MM.1S (cell line): ENCODE data around the gene NEUROD4.

Source experiments
- DNase-seq: peaks from one replicate; pipeline ENCODE4 v3.0.0-alpha.2; 2015
- H2AFZ ChIP-seq: fragments of 300-600 bp; sonication (generic); 2 replicates; pipeline ENCODE4 v1.6.0; 2016; ENCODE audit warnings: antibody characterized with exemption, low read length
- H3F3A ChIP-seq: fragments of 300-600 bp; sonication (generic); 2 replicates; pipeline ENCODE4 v1.6.1; 2016; ENCODE audit warnings: mild to moderate bottlenecking, antibody characterized with exemption, low read length, moderate library complexity, mixed read lengths; ENCODE audit not compliant: insufficient read depth
- H3K27ac ChIP-seq: fragments of 300-600 bp; sonication (generic); 2 replicates; pipeline ENCODE4 v1.5.1; 2016; ENCODE audit warnings: mild to moderate bottlenecking, low read length
- H3K27me3 ChIP-seq: fragments of 300-600 bp; sonication (generic); replicated peaks from 2 replicates; pipeline ENCODE4 v1.6.0; 2016; ENCODE audit warnings: low read length; ENCODE audit not compliant: insufficient read depth
- H3K36me3 ChIP-seq: fragments of 300-600 bp; sonication (generic); replicated peaks from 2 replicates; pipeline ENCODE4 v1.6.1; 2016; ENCODE audit warnings: mild to moderate bottlenecking, low read length, mixed read lengths; ENCODE audit not compliant: insufficient read depth
- H3K4me1 ChIP-seq: fragments of 300-600 bp; sonication (generic); 2 replicates; pipeline ENCODE4 v1.6.1; 2016; ENCODE audit warnings: low read length, mixed read lengths
- H3K4me2 ChIP-seq: fragments of 300-600 bp; sonication (generic); 2 replicates; pipeline ENCODE4 v1.6.0; 2016; ENCODE audit warnings: low read depth, low read length
- H3K4me3 ChIP-seq: fragments of 300-600 bp; sonication (generic); 2 replicates; pipeline ENCODE4 v1.5.1; 2016; ENCODE audit warnings: low read length, mixed read lengths
- H3K79me2 ChIP-seq: fragments of 300-600 bp; sonication (generic); 2 replicates; pipeline ENCODE4 v1.6.1; 2016; ENCODE audit warnings: mixed run types, low read length, mixed read lengths
- H3K9ac ChIP-seq: fragments of 300-600 bp; sonication (generic); 2 replicates; pipeline ENCODE4 v1.6.1; 2016; ENCODE audit warnings: low read length, mixed read lengths
- H3K9me2 ChIP-seq: fragments of 300-600 bp; sonication (generic); replicated peaks from 2 replicates; pipeline ENCODE4 v1.6.1; 2016; ENCODE audit warnings: mild to moderate bottlenecking, low read length, mixed read lengths; ENCODE audit not compliant: insufficient read depth
- H3K9me3 ChIP-seq: fragments of 300-600 bp; sonication (generic); replicated peaks from 2 replicates; pipeline ENCODE4 v1.6.1; 2016; ENCODE audit warnings: mild to moderate bottlenecking, low read length, mixed read lengths; ENCODE audit not compliant: insufficient read depth
- H4K20me1 ChIP-seq: fragments of 300-600 bp; sonication (generic); 2 replicates; pipeline ENCODE4 v1.6.1; 2016; ENCODE audit warnings: mild to moderate bottlenecking, low read length, moderate library complexity, mixed read lengths; ENCODE audit not compliant: insufficient read depth
- CTCF ChIP-seq: fragments of 300-600 bp; sonication (generic); IDR thresholded peaks from 2 replicates; pipeline ENCODE4 v1.5.1; 2016; ENCODE audit warnings: antibody characterized with exemption, low read length, mixed read lengths
- EZH2 ChIP-seq: fragments of 300-600 bp; sonication (generic); optimal IDR thresholded peaks from 2 replicates; pipeline ENCODE3; 2017; ENCODE audit warnings: low read depth, mild to moderate bottlenecking, antibody characterized with exemption, low read length, mixed read lengths
- EZH2phosphoT487 ChIP-seq: fragments of 300-600 bp; sonication (generic); IDR thresholded peaks from 2 replicates; pipeline ENCODE4 v1.6.1; 2018; ENCODE audit warnings: antibody characterized with exemption, low read length

The NEUROD4 gene

GRCh38 chr12:55074806-55075205 lies 55.0 kb downstream of the NEUROD4 start:
- Histone ChIP-seq H3K9me3 (no peaks in the 10 kb centered on the region), H3K27me3 (no peaks in the 10 kb centered on the region), H3K79me2 (no peaks in the 10 kb centered on the region), H3K4me1 (no peaks in the 10 kb centered on the region), H3K9ac (no peak overlapping the region), H4K20me1 (no peaks in the 10 kb centered on the region), H3K9me2 (no peaks in the 10 kb centered on the region), H3K4me3 (no peak overlapping the region), H3K27ac (no peak overlapping the region), H3K4me2 (no peak overlapping the region), H3F3A (no peaks in the 10 kb centered on the region), H2AFZ (no peak overlapping the region), H3K36me3 (no peaks in the 10 kb centered on the region)
- TF ChIP-seq EZH2phosphoT487 (no peak), CTCF (no peak), EZH2 (no peak)
- no peak for DNase-seq
